Mucosa of descending colon (tissue), 3 donors: ENCODE data around the gene GPI. TPM values are rescaled to one million over a fixed set of nuclear protein-coding genes. Genes with fewer than 3 reads are reported as not detected.

ENCODE experiments used
- ATAC-seq: fragments of 200-7000 bp; cut with Tn5 transposase; one replicate; pipeline ENCODE4 v1.9.1; 2020; ENCODE audit warnings: mild to moderate bottlenecking, moderate library complexity
- DNase-seq, 3 donors: peaks; one replicate each; pipeline ENCODE4 v3.0.0-alpha.2; 2020
- H3K36me3 ChIP-seq: fragments of 200-600 bp; one replicate; pipeline ENCODE4 v1.8.0; 2021; ENCODE audit warnings: low read depth, mild to moderate bottlenecking
- H3K4me1 ChIP-seq: fragments of 200-600 bp; one replicate; pipeline ENCODE4 v1.8.0; 2021; ENCODE audit warnings: low read depth, mild to moderate bottlenecking
- H3K4me3 ChIP-seq: fragments of 200-600 bp; one replicate; pipeline ENCODE4 v1.8.0; 2021; ENCODE audit warnings: mild to moderate bottlenecking
- H3K9me3 ChIP-seq: fragments of 200-600 bp; one replicate; pipeline ENCODE4 v1.8.0; 2021; ENCODE audit warnings: mild to moderate bottlenecking
- intact Hi-C, 2 donors: fragments of 100-400 bp; cut with DNase I in 1 of 2; cut with micrococcal nuclease in 1 of 2; formaldehyde crosslinking; loops; one replicate each; pipeline versions ENCODE4 v1.11.0 to v1.11.1; 2022; cut with DNase I, micrococcal nuclease
- long read RNA-seq, 2 donors: library from polyadenylated mRNA; unstranded; transcript quantifications; one replicate each; pipeline ENCODE4 v2.0.0, GENCODE V29; 2019 to 2021
- total RNA-seq, 3 donors: library from RNA; stranded (reverse); fragmentation: NEBNext Ultra II Directional in 2 of 3; extraction: Animal tissue kit (Norgen Biotek cat#: 25700) in 2 of 3; gene quantifications; one replicate each; pipeline versions ENCODE4 v1.2.1 to v1.2.4, GENCODE V29; 2021 to 2023
- TF ChIP-seq, protein P1 (sequence below): fragments of 200-600 bp; IDR thresholded peaks from one replicate; pipeline ENCODE4 v1.8.0; 2022; ENCODE audit warnings: antibody characterized with exemption, mild to moderate bottlenecking
- donor health status: DM: no; HTN: no; CAD: no; lungs with moderate emphysema.
- donor health status: DM: no; HTN: no; CAD: no.
- donor health status: DM: no; HTN: yes; CAD: no.

Gene GPI
- 100 to 1,000 TPM; 247 to 344 (median 296) TPM for total RNA-seq
- long read RNA-seq, donor 1, full-length matches to known transcripts, result 323 of 378 reads
- long read RNA-seq, donor 1, partial matches to known transcripts, result 39 of 378 reads
- long read RNA-seq, donor 1, other reads (novel, unspliced or antisense), result 16 of 378 reads
- long read RNA-seq, donor 2, full-length matches to known transcripts, result 214 of 231 reads
- long read RNA-seq, donor 2, partial matches to known transcripts, result 7 of 231 reads
- long read RNA-seq, donor 2, other reads (novel, unspliced or antisense), result 10 of 231 reads

GRCh38 chr19:34364830-34365462 is at the start of gene GPI:
Gene GPI, plus strand, starts transcription at chr19:34365196. Its CDS starts 71 bp downstream, at chr19:34365267.
- DNase-seq (peak; percentile 75 to 81 (median 80)), ATAC-seq (peak; percentile 93)
- peak within 1 kb of the TSS; percentile 90 for H3K4me3 ChIP-seq
- TF ChIP-seq, protein P1, sequence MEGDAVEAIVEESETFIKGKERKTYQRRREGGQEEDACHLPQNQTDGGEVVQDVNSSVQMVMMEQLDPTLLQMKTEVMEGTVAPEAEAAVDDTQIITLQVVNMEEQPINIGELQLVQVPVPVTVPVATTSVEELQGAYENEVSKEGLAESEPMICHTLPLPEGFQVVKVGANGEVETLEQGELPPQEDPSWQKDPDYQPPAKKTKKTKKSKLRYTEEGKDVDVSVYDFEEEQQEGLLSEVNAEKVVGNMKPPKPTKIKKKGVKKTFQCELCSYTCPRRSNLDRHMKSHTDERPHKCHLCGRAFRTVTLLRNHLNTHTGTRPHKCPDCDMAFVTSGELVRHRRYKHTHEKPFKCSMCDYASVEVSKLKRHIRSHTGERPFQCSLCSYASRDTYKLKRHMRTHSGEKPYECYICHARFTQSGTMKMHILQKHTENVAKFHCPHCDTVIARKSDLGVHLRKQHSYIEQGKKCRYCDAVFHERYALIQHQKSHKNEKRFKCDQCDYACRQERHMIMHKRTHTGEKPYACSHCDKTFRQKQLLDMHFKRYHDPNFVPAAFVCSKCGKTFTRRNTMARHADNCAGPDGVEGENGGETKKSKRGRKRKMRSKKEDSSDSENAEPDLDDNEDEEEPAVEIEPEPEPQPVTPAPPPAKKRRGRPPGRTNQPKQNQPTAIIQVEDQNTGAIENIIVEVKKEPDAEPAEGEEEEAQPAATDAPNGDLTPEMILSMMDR, result no peak
- peaks cover 9% of the 10 kb centered on the region for H3K4me1 ChIP-seq
- H3K36me3 ChIP-seq, result no peaks in the 10 kb centered on the region
- intact Hi-C loops, result no loop called here
- no peaks in the 10 kb centered on the region for H3K9me3 ChIP-seq

GRCh38 chr19:34316247-34316646 is 48.7 kb upstream of the GPI start:
- DNase-seq (no peak), ATAC-seq (no peak)
- Histone ChIP-seq H3K4me3 (no peak overlapping the region), H3K4me1 (peaks cover 27% of the 10 kb centered on the region), H3K36me3 (no peaks in the 10 kb centered on the region), H3K9me3 (no peaks in the 10 kb centered on the region)
- TF ChIP-seq, protein P1, result no peak
- intact Hi-C loops, result no loop called here

DNA sequence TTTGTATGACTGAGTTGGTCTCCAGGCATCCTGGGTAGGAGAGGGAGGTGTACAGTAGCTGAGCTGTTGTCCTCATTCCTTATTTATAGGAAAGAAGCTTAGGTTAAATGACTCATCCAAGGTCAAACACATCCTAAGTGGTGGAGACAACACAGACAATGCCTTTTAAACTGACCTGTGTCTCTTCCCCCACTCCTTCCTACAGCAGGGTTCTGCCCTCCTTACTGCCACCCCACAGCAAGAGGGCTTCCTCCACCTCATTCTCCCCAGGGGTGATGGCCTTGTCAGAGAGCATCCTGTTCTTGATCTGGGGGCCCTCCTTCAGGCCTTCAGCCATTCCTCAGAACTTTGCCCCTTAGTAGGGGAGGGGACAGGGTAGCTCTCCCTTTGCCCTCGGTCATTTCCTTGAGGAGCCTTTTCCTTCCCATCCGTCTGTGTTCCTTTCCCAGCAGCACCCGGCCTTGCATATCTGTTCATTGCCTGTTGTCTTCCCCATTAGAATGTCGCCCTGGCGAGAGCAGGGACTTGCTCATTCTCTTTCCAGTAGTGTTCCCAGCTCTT is 48.2 kb upstream of the GPI start:
- ATAC-seq (peak; percentile 38), DNase-seq (no peak)
- intact Hi-C loops, result no loop called here
- Histone ChIP-seq H3K9me3 (no peaks in the 10 kb centered on the region), H3K4me3 (no peak overlapping the region), H3K4me1 (peaks cover 24% of the 10 kb centered on the region), H3K36me3 (no peaks in the 10 kb centered on the region)
- TF ChIP-seq, protein P1, result no peak

DNA sequence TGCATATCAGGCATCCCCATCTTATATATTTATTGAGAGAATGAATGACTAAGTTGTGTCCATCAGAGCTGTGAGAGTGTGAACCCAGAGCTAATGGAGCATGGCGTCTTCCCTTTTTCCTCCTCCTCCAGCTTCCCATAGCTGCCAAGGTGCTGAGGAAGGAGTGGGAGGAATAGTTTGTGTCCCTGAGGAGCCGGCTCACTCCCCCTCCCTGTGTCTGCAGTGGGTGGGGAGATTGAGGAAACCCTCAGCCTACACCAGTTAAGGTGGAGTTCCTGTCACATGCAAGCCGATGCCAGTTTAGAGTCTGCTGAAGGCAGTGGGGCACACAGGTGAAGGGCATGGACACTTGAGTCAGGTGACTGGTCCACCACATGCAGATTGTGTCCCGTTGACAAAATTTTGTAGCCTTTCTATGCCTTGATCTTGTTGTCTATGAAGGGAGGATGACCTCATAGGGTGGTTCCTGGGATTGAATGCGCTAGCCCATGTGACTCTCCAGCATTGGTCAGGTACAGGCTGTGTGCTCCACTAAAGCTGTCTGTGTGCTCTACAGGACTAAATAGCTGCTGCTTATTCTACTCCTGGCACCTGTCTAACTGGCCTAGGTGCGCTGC is 47.6 kb upstream of the GPI start:
- Histone ChIP-seq H3K4me3 (no peak overlapping the region), H3K4me1 (peaks cover 20% of the 10 kb centered on the region), H3K9me3 (no peaks in the 10 kb centered on the region), H3K36me3 (no peaks in the 10 kb centered on the region)
- DNase-seq, result peak in 1 of 3 donors; percentile 47
- ATAC-seq, result peak; percentile 69
- intact Hi-C loops, result no loop called here
- TF ChIP-seq, protein P1, result no peak

DNA sequence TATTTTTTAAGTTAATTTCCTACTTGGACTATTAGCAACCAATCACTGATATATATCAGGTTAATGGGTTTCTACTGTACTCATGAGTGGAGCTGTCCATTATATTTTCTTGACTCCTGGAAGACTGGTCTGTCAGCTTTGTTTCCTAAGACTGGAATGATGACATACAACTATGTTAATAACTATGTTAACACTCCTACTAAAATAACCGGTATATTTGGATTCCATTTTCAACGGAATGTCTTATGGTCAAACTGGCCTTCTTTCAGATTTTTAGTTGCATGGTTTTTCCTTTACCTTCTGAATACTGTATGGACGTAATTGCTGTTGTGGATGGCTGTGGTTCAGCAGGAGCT is 45.8 kb upstream of the GPI start:
- DNase-seq (no peak), ATAC-seq (no peak)
- Histone ChIP-seq H3K4me3 (no peak overlapping the region), H3K4me1 (peaks cover 12% of the 10 kb centered on the region), H3K36me3 (no peaks in the 10 kb centered on the region), H3K9me3 (no peaks in the 10 kb centered on the region)
- TF ChIP-seq, protein P1, result no peak
- intact Hi-C loops, result no loop called here
